ENCODE data around the gene ASB11.

Gene ASB11

DNA sequence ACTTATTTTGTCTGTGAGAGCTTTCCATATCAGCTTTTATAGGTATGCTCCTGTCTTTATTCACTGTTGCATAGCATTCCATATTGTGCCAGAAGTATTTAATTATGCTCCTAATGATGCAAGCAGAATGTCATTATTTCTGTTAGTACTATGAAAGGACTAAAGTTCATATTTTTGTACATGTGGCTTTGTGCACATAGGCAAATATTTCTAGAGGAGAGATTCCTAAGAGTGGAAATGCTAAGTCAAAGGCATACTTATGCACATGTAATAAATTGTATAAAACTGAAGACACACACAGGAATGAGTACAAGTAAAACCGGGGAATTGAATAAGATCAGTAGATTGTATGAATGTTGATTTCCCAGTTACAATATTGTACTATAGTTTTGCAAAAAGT, 43.7 kb downstream of the ASB11 start:
- H3K27me3 ChIP-seq (ENCODE audit: insufficient read depth, poor library complexity, severe bottlenecking), result no peaks in the 10 kb centered on the region
- DNase-seq (ENCODE audit: low read depth in 1 of 2, low spot score in 1 of 2), result no peak
- H3K4me3 ChIP-seq (replicated peaks; ENCODE audit: insufficient read depth, low read length), result no peak overlapping the region
- no peak overlapping the region for H3K27ac ChIP-seq (replicated peaks)
- TF ChIP-seq POLR2AphosphoS5 (IDR thresholded peaks at IDR 0.05; ENCODE audit: low read depth) (no peak), GABPA (IDR thresholded peaks at IDR 0.05; ENCODE audit: low read depth) (no peak), SPI1 (IDR thresholded peaks at IDR 0.05; ENCODE audit: borderline replicate concordance, low read depth) (no peak), CTCF (IDR thresholded peaks at IDR 0.05; ENCODE audit: insufficient read depth, low read length) (no peak)
- TF ChIP-seq, protein P1, sequence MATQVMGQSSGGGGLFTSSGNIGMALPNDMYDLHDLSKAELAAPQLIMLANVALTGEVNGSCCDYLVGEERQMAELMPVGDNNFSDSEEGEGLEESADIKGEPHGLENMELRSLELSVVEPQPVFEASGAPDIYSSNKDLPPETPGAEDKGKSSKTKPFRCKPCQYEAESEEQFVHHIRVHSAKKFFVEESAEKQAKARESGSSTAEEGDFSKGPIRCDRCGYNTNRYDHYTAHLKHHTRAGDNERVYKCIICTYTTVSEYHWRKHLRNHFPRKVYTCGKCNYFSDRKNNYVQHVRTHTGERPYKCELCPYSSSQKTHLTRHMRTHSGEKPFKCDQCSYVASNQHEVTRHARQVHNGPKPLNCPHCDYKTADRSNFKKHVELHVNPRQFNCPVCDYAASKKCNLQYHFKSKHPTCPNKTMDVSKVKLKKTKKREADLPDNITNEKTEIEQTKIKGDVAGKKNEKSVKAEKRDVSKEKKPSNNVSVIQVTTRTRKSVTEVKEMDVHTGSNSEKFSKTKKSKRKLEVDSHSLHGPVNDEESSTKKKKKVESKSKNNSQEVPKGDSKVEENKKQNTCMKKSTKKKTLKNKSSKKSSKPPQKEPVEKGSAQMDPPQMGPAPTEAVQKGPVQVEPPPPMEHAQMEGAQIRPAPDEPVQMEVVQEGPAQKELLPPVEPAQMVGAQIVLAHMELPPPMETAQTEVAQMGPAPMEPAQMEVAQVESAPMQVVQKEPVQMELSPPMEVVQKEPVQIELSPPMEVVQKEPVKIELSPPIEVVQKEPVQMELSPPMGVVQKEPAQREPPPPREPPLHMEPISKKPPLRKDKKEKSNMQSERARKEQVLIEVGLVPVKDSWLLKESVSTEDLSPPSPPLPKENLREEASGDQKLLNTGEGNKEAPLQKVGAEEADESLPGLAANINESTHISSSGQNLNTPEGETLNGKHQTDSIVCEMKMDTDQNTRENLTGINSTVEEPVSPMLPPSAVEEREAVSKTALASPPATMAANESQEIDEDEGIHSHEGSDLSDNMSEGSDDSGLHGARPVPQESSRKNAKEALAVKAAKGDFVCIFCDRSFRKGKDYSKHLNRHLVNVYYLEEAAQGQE (IDR thresholded peaks at IDR 0.05; ENCODE audit: insufficient replicate concordance, low read depth), result no peak

GRCh38 chrX:15269618-15270521, 45.6 kb downstream of the ASB11 start, which contains the start of gene ASB9:
ASB9 (minus strand) TSS chrX:15270083; CDS start chrX:15269874, 209 bp downstream.
- no peak within 1 kb of the TSS for H3K4me3 ChIP-seq (replicated peaks; ENCODE audit: insufficient read depth, low read length)
- TF ChIP-seq CTCF (IDR thresholded peaks at IDR 0.05; ENCODE audit: insufficient read depth, low read length) (no peak), SPI1 (IDR thresholded peaks at IDR 0.05; ENCODE audit: borderline replicate concordance, low read depth) (no peak), POLR2AphosphoS5 (IDR thresholded peaks at IDR 0.05; ENCODE audit: low read depth) (no peak), GABPA (IDR thresholded peaks at IDR 0.05; ENCODE audit: low read depth) (no peak)
- TF ChIP-seq, protein P1 (IDR thresholded peaks at IDR 0.05; ENCODE audit: insufficient replicate concordance, low read depth), result no peak
- no peaks in the 10 kb centered on the region for H3K27me3 ChIP-seq (ENCODE audit: insufficient read depth, poor library complexity, severe bottlenecking)
- H3K27ac ChIP-seq (replicated peaks), result no peak within 1 kb of the TSS
- no peak for DNase-seq (ENCODE audit: low read depth in 1 of 2, low spot score in 1 of 2)

GRCh38 chrX:15269120-15269519, 46.3 kb downstream of the ASB11 start:
- H3K4me3 ChIP-seq (replicated peaks; ENCODE audit: insufficient read depth, low read length), result no peak overlapping the region
- no peak overlapping the region for H3K27ac ChIP-seq (replicated peaks)
- no peaks in the 10 kb centered on the region for H3K27me3 ChIP-seq (ENCODE audit: insufficient read depth, poor library complexity, severe bottlenecking)
- TF ChIP-seq CTCF (IDR thresholded peaks at IDR 0.05; ENCODE audit: insufficient read depth, low read length) (no peak), GABPA (IDR thresholded peaks at IDR 0.05; ENCODE audit: low read depth) (no peak), POLR2AphosphoS5 (IDR thresholded peaks at IDR 0.05; ENCODE audit: low read depth) (no peak), SPI1 (IDR thresholded peaks at IDR 0.05; ENCODE audit: borderline replicate concordance, low read depth) (no peak)
- TF ChIP-seq, protein P1 (IDR thresholded peaks at IDR 0.05; ENCODE audit: insufficient replicate concordance, low read depth), result no peak
- DNase-seq (ENCODE audit: low read depth in 1 of 2, low spot score in 1 of 2), result no peak
